Medulla oblongata (tissue), 1 donor: ENCODE measurements around the gene KCTD2.
"Not testable (repeated sequence)": the region's sequence is repeated elsewhere in the genome, so short reads cannot be mapped to it uniquely, and the experiment has no call there.

Experiments
- DNase-seq: peaks from one replicate; pipeline ENCODE4 v3.0.0-alpha.2; 2015; ENCODE audit errors: extremely low spot score

Gene KCTD2

DNA sequence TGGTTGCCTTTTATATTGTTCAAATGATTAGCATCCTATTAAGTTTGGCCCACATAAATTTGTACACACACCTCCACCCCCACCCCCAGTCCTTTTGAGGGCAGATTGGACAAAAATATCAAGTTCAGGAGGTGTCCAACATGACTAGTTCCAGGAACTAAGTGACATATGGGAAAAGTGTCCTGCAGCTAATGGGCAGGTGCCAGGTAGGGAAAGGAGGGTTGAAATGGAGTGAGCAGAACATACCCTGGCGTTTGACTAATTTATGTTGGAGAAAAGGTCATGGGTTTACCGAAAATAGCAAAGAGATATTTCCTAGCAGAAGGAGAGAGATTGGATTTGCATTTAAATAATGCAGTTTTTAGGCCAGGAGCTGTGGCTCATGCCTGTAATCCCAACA, 4.9 kb downstream of the KCTD2 start:
- no peak for DNase-seq

DNA sequence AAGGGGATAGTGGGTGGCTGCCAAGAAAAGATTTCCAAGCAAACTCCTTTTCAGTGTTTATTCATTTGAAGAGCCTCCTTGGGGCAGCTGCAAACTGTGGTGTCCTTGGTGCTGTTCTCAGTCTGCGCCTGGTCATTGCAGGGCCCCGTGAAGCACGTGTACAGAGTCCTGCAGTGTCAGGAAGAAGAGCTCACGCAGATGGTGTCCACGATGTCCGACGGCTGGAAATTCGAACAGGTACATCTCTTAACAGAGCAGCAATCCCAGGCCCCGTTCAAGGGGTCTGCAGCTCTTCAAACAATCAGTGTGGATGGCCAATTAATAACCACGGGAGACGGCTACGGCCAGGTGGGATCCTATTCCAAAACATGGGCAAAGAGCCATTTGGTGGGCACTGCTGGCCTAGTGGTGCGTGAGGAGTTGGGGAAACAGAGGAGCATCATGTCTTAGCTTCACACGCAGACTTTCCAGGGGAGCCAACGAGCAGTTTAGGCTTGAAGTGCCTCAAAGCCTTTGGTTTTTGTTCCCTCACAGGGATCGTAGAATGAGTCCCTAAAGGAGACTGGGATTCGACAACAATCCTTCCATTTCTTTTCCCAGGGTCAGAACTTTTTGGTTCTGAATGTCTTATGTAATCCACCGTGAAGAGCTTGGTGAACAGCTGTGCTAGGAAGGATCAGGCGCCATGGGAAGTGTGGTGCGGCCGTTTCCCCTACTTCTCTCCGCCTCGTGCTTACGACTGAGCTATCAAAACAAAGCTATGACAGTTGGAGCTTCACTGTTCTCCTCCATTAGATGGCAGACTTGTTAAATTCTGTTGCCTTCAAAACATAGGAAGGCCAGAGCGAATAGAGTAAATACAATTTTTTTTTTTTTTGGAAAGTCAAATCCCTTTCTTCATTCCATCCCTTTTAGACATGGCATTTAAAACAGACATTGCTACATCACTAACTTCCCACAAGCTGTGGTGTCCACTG, 12.6 kb downstream of the KCTD2 start:
- DNase-seq, result peak; percentile 90

DNA sequence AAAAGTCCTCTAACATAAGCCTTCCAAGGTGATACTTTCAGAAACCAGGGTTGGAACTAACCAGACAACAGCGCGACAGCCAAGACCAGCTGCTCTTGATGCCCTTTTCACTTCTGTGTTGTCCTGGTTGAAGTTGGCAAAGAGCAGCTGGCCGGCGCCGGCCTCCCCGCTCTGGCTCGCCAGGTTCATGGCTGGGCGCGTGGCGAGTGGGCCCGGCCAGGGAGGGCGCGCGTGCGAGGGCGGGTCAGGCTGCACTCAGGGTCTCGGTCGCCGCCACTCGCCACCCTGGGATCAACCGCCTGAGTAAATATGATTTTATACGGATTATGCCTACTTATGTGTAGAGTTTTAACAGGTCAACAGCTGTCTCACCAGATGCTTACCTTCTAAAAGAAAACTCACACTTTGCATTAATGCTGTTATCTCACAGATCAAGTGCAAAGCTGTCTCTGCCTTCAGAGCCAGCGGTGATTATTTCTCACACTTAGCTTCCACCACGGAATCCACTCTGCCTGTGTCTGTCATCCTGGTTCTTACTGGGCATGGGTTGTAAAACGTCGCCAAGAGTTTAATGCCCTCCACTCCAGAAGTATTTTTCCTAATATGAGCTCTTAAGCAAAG, 13.5 kb downstream of the KCTD2 start:
- DNase-seq, result no peak

DNA sequence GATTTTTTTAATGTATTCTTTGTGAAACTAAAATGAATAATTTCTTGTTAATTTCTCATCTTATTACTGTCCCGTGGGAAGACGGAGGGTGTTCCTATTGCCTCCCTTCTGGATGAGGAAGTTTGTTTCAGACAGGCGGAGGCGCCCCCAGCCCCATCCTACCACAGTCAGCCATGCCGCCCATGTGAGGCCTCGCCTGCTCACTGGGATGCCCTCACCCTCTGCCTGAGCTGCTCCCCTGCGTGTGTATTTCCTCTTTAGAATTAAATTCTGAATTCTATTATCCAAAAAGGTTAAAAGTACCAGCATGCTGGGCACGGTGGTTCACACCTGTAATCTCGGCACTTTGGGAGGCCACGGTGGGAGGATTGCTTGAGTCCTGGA, 14.0 kb downstream of the KCTD2 start:
- no peak for DNase-seq

DNA sequence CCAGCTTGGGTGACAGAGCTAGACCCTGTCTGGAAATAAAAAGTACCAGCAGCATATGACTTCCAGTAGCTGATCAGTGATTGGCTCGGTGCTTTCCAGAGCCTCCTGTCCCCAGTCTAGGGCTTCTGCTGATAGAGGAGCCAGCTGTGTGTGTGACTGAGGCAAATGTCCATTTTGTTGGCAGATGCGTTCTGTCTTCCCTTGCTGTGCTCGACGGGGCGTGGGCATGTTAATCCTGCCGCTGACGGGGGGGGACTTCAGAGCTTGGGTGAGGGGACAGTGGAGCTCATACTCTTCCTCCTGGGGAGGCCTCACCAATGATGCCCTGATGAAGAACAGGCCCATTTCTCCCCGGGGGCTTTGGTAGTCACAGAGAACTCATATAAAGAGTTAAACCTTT, 14.6 kb downstream of the KCTD2 start:
- DNase-seq, result no peak

DNA sequence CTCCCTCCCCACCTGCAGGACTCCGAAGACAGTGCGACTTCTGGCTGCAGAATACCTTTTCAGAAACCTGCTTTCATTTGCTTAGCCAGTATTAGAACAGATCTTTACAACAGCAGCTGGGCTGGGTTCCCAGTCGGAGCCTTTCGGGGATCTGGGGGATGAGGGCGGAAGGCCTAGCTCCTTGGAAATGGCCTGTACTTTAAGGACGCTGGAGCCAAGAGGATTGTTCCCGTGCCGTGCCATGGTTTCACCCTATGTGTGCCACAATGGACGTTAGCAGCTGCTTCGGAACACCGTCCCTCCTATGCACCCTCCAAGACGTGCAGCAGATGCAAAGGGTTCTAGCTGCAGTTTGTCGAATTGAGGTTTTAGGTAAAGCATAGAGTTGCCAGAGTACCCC, 16.2 kb downstream of the KCTD2 start:
- no peak for DNase-seq

DNA sequence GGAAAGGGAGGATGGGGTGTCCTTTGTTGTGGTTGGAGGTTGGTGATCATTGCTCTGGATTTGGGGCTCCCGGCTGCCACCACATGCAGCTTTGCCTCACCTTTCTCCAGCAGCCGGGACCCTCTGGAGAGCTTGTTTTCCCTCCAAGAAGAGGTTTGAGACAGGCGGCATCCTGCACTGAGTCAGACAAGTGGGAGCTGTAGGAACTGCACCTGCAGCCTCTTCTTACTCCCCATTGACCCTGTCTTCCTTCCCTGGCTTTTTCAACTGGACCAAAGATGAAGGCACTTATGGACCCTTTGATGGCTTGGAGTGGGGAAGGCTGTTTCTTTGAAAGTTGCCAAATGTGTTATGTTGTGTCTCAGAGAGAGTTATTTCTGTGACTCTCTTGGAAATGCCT, 16.6 kb downstream of the KCTD2 start:
- DNase-seq, result no peak

DNA sequence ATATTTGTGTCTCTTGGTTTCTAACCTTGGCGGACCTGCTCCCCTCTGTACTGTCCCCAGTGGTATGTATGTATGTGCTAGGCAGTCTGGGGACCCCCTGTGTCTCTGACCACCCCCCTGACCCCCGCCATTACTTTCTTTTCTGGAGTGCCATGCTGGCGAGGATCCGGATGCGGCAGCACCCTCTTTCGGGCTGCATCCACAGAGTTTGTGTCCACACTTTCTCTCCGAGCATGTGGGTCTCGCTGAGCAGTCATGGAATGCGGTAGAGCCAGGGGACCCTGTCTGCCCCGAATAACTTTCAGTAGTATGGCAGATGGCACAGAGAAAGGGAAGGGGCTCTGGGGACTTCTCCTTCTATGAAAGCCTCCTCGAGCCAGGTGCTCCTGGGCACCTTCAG, 17.0 kb downstream of the KCTD2 start:
- DNase-seq, result no peak

DNA sequence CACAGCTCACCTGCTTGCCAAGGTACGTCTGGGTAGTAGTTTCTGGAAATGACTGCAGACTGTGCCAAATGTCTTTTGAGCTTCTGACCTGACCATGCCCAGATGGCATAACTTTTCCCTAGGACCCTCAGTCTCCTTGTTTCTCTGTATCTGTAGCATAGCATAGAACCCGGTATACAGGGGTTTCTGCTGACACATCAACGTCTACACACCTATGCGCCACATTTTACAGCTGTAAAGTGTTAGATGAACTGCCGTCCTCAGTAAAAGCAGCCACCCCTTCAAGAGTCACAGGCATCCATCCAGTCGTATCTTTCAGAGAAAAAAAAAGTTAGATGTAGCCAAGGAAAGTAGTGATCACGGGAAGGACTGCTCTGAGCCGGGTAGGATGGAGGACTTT, 17.4 kb downstream of the KCTD2 start:
- DNase-seq, result no peak

DNA sequence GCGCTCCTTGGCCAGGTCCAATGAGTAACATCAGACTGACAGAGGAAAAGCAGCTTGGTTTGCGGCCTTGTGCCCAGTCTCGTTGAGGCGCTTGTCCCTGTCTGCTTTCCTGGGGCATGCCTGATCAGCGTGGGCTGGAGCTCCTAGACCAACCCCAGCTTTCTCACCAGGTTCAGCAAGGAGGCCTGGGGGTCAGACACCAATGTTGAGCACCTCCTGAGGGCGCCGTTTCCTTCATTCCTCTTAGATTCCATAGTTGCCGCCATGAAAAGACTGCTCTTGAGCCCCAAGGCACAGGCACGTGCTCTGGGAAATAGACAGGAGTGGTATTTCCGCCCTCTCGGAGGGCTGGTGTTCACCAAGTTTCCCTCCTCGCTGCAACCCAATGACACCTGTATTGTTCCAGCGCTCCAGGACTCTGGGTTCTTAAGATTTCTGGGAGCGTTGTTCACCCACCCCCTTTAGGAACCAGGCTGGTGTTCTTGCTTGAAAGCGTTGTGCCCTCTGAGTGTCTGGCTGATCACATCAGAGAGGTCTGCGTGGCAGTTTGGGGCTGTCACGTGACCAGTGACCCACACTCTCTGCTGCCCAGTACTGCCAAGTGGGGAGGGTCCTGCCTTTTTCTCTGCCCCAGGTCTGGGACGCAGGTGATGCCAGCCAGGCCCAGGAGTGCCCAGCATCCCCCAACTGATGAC, 18.0 kb downstream of the KCTD2 start:
- DNase-seq, result no peak

DNA sequence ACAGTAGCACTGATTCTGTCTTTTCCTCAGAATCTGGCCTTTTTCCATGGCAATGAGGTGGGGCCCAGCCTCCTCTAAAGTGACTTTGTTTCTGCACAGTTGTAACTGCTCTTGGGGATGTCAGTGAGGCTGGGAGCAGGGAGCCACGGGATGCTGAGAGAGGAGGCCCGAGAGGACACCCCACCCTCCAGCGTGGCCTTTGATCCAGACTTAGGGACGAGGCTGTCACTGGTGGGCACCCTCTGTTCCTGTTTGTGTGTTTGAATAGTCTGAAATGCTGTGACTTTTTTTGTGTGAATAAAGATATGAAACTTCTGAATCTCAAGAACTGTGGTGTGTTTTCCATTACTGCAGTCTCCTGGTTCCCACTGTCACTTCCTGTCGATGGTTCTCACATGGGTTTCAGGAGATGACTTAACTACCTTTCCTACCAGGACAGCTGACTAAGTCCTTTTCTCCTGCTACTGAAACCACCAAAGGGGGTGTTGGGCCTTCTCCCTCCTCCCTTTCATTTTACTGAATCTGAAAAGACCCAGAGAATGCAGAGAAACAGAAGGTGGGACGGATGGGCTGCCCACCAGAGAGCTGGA, 18.6 kb downstream of the KCTD2 start:
- no peak for DNase-seq

DNA sequence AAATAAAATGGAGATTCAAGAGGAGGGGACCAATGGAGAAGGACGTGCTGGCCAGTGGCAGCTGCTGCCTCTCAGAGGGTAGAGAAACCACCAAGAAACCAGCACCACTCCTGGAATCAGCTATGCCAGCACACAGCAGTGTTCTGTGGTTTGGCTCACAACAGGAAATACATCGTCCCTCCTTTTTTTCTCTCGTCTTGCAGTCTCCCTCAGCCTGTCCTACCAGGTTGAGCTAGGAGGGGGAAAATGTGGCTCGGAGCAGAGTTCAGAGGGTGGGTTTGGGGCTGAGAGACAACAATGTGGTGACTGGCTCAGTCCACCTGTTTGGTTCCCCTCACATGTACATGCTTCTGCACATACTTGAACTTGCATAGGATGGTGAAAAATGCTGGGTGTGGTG, 20.8 kb downstream of the KCTD2 start:
- DNase-seq, result no peak

DNA sequence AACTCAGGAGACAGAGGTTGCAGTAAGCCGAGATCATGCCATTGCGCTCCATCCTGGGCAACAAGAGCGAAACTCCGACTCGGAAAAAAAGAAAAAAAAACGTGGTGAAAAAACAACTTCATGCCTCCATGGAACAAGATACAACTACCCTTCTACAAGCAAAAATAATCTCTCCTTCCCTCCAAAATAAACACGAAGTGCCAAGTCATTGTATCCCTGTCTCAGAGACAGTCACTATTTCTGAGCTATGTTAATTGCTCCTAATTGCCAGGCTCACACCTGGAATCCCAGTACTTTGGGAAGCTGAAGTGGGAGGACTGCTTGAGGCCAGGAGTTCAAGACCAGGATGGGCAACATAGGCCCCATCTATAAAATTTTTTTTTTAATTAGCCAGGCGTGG, 21.7 kb downstream of the KCTD2 start:
- DNase-seq, result no peak

DNA sequence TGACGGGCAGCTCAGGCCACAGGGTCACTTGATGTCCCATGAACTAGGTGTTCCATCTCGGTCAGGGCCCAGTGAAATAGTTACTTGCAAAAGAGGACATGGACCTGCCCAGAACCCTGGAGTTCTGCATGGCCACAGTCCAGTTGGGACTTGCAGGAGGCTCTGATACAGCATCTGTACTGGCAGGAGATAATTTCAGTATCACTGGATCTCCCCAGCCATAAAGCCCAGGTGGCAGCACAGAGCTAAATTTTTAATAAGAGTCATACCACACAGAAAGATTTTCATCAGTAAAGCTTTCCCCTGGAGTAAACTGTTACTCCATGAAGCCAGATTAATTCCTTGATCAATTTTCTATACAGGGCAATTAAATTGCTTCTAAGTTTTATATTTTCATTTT, 22.8 kb downstream of the KCTD2 start:
- no peak for DNase-seq

DNA sequence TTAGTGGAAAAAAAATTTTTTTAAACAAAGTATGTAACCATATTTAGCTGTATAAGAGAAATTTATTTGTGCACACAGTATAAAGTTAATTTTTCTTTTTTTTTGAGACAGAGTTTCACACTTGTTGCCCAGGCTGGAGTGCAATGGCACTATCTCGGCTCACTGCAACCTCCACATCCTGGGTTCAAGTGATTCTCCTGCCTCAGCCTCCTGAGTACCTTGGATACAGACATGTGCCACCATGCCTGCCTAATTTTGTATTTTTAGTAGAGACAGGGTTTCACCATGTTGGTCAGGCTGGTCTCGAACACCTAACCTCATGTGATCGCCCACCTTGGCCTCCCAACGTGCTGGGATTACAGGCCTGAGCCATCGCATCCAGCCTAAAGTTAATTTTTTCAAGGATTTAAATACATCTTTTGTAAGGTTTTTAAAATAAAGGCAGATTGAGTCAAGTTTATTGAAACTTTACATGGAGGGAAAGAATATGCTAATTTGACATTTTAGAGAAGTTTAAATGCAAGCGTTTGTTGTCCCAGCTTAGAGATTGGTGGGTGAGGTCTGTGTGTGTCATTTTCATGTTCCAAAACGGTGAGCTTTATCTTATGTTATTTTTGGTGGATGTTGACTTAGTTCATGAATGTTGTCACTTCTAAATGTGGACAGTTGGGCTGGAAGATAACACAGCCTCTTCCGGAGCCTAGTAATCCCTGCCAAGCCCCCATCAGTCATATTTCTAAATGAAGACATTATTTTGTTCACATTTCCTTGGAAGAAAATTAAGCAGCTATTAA, 24.6 kb downstream of the KCTD2 start:
- not testable (repeated sequence) for DNase-seq

DNA sequence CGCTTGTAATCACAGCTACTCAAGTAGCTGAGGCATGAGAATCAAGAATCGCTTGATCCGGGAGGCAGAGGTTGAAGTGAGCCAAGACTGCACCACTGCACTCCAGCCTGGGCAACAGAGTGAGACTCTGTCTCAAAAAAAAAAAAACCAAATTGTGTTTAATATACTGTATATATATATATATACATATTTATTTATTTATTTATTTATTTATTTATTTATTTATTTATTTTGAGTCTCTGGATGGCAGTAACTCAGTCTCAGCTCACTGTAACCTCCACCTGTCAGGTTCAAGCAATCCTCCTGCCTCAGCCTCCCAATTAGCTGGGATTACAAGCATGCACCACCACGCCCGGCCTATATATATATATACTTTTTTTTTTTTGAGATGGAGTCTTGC, 25.9 kb downstream of the KCTD2 start:
- DNase-seq, result not testable (repeated sequence)

DNA sequence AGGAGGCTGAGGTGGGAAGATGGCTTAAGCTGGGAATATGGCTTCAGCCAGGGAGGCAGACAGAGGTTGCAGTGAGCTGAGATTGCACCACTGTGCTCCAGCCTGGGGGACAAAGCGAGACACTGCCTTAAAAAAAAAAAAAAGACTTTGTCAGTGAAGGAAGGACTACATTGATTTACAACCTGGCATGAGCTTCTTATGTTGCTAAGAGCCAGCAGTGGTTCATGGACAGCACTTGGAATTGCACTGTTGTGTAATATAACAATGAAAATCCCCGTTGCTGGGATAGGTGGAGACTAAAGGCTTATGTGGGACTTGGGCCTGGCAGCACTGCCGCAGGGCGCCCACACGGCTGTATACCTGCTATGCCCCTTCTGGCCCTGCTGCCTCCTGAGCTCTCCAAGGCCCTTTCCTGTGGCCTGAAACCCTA, 26.6 kb downstream of the KCTD2 start:
- no peak for DNase-seq

DNA sequence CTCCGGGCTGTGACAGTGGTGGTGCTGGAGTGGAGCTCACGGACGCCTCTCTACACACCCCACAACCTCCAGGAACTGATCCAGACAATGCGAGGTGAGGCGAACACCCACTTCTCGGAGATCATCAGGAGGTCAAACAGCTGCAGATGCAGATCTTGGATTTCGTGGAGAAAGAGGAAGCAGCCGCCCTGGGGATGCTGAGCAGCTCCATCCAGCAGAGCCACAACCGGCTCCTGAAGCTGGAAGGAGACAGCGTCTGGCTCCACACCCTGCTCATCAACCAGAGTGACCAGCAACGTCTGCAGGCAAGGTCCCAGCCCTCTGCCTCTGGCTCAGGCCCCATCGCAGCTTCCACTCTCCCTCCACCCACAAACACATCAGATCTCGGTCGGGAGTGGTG, 27.5 kb downstream of the KCTD2 start:
- DNase-seq, result no peak

DNA sequence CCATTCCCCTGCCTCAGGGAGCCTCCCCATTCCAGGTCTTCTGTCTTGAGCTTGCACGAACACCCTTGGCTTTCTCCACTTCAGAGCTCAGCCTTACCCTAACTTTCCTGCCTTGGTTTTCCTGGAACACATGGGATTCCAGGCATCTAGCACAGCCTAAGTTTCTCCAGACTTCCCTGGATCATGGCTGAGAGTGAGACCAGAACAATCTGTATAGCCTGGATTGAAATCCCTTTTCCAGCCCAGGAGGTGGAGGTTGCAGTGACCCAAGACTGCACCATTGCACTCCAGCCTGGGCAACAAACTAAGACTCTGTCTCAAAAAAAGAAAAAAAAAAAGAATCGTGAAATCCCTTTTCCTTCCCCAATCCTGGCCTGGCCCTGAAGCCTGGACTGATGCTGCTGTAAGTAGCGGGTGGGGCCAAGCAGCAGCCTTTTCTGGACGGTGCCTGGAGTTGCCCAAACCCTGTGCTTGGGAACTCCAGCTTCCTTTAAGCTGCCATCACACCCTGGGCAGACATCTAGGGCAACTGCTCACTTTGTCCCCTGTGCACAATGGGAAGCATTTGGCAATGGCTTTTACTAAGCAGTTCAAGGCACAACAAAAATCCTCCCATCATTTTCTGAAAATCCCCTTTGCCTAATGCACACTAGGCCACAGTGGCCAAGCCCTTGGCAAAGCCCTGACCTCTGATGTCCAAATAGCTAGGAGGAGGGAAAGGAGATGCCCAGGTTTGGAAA, 28.7 kb downstream of the KCTD2 start:
- DNase-seq, result peak; percentile 41

DNA sequence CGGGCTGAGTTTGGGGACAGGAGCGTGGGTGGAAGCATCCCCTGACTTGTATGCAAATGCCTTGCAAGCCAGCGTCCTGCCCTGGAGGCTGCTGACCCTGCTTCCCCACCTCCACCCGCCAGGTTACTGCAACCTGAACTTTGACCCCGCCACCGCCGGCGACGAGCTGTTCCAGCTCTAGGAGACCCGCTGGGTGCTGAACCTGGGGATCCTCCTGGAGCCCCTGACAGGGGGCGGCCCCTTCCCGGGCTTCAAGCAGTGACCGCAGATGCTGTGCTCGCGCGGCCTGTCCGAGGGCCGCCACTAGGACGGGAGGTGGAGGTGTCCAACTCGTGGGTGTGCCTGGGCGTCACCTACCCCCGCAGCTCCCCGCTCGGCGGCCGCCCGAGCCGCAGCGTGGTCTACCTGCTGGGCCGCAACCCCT, 30.1 kb downstream of the KCTD2 start:
- DNase-seq, result no peak
